Hematopoietic multipotent progenitor cell treated with erythropoietin and hydrocortisone succinate and interleukin-3 and kit ligand, for 8 days (in vitro differentiated cells): ENCODE results near the gene USP6.
"Not testable (repeated sequence)": the region's sequence is repeated elsewhere in the genome, so short reads cannot be mapped to it uniquely, and the experiment has no call there.

Source experiments
- DNase-seq: peaks from one replicate; pipeline ENCODE4 v3.0.0-alpha.2; 2015

USP6 gene

DNA sequence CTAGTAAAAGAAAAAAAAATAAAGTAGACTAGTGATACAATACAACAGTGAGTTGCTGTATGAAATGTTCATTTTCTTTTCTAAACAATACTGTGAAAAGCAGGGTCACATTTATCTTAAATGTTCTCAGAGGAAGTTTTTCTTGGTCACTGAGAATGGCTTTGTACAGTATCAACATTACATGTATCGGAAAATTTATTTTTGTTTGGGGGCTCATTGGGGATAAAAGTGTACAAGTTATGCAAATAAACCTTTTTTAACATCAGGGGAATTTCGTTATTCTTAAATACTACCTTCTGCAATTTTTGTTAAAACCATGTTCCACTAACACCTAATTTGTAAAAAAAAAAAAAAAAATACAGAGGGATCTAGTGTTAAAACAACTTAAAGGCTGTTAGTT, 84.5 kb downstream of the USP6 start:
- no peak for DNase-seq

DNA sequence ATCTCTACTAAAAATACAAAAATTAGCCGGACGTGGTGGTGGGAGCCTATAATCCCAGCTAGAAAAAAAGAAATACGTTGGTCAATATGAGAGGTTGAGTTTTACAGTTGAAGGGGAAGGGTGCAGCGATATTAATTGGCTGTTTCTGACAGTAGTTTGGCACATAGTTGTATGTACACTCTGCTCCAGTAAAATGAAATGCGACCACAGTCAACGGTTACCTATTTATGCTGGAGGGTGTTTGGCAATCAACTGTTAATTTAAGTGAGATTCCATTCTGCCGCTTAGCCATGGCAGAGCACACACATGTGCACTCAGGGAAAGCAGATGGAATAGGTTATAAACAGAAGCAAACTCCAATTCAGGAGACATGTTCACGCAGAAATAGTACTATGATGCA, 85.2 kb downstream of the USP6 start:
- DNase-seq = no peak

DNA sequence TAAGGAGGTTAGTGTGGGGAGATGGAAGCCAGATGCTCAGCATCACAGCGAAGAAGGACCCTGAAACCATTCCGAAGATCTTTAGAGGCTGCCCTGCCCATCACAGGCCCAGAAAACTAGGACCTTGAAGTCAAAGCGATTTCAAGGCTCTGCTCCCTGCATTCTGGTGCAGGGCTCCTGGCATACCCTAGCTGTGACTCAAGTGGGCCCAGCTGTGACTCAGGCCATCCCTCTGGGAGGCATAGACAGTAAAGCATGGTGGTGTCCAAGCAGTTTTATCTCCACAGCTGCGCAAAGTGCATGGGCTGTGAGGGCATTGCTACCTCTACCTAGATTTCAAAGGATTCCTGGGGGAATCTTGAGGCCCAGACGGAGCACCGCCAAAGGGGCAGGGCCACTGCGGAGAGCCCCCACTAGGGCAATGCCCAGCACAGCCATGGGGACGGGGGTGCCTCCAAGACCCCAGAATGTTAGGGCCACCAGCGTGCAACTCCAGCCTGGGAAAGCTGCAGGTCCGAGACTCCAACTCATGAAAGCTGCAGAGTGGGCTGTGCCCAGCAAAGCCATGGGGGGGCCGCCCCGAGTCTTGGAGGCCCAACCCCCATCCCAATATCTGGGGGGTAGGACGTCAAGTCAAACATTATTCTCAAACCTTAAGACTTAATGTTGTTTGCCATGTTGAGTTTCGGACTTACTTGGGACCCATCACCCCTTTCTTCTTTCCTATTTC, 87.5 kb downstream of the USP6 start:
- DNase-seq = no peak

DNA sequence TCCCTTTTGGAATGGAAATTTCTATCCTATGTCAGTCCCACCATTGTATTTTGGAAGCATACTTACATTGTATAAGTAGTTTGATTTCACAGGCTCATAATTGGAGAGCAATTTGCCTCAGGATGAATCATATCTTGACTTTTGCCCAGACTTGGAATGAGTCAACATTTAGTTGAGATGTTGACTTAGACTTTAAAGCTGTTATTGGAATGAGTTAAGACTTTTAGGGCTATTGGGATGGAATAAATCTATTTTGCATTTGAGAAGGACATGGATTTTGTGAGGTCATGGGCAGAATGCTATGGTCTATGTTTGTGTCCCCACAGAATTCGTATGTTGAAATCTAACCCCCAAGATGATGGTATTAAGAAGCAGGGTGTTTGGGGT, 88.1 kb downstream of the USP6 start:
- DNase-seq = no peak

DNA sequence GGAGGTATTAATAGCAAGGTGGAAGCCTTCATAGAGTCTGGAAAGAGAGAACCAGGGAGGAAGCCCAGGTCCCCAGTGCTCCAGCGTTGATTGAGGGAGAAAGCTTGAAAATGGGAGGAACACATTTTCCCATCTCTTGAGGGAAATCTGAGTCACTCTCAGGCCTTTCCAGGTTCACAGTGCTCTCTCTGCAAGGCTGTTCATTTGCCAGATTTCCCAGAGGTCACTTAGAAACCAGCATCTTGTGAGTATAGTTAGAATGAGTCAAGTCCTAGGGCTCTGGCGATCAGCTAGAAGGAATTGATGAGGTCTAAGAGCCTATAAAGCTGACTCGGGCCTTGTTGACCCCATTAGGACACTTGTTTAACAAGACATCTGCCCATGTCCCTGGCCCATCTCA, 93.6 kb downstream of the USP6 start:
- no peak for DNase-seq

DNA sequence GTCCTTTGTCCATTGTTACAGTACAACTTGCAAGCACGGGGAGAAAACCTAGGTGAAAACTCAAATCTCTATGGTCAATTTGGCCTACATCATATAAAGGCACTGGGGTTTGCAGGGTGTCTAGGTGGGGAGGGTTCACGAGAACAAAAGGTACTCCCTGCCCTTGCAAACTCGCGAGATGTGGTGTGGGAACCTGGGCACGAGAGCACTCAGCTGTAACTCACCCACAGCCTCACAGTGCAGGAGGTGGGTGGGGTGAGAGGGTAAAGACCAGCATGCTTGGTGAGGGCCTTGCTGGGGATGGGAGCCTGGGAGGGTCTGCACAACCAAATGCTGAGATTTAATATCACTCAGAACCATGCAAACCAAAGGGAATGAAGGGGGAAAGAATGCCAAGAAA, 94.3 kb downstream of the USP6 start:
- DNase-seq = no peak

DNA sequence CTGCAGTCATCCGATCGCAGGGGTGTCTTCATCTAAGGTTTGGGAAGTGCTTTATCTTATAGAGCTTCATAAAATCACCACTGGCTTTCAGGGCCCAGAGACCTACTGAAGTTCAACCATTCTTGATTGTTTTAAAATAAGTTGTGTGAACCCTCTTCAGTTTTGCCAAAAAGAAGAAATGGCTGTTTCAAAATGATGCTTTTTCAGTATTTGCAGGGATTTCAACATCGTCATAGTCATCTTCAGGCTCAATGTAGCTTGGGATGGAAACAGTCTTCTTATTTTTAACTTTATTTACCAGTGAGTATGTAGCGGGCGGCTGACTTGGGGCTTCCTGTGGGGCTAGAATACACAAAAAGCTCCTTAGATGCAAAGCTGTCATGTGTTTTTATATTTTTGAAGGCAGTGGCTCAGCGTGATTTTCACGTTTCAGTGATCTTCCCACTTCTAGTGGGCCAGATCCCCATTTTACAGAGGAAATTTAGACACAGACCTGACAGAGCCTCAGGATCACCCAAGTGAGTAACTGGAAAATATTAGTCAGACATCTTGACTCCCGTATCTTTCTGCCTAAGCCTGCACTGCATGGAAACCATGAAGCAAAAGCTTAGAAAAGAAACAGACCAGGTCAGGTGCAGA, 94.9 kb downstream of the USP6 start:
- no peak for DNase-seq

DNA sequence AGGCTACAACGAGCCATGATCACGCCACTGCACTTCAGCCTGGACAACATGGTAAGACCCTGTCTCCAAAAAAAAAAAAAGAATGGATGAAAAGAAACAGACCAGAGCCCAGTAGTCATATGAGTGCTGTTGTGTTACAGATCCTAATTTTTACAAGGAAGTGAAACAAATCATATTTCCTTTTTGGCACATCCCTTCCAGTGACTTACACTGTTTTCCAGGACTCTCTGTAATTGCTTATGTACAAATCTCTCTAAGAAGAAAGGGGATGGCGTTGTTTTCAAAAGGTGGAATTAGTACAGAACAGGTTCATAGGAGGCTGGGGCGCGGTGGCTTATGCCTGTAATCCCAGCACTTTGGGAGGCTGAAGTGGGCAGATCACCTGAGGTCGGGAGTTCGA, 95.6 kb downstream of the USP6 start:
- DNase-seq = no peak

DNA sequence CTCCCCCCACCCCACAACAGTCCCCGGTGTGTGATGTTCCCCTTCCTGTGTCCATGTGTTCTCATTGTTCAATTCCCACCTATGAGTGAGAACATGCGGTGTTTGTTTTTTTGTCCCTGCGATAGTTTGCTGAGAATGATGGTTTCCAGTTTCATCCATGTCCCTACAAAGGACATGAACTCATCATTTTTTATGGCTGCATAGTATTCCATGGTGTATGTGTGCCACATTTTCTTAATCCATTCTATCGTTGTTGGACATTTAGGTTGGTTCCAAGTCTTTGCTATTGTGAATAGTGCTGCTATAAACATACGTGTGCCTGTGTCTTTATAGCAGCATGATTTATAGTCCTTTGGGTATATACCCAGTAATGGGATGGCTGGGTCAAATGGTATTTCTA, 101.7 kb downstream of the USP6 start:
- not testable (repeated sequence) for DNase-seq

DNA sequence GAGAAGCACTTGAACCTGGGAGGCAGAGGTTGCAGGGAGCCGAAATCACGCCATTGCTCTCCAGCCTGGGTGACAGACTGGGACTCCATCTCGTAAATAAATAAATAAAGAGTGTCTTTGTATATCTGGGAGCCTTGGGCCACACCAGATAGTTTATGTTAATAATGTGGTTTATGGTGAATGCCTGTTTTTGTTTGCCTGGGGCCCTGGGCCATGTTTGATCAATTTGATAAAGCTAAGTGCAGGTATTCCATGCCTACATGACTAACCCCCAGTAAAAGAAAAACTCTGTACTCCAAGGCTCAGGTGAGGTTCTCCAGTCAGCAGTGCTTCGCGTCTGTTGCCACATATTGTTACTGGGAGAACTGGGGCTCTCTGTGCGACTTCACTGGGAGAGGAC, 103.7 kb downstream of the USP6 start:
- DNase-seq = no peak

DNA sequence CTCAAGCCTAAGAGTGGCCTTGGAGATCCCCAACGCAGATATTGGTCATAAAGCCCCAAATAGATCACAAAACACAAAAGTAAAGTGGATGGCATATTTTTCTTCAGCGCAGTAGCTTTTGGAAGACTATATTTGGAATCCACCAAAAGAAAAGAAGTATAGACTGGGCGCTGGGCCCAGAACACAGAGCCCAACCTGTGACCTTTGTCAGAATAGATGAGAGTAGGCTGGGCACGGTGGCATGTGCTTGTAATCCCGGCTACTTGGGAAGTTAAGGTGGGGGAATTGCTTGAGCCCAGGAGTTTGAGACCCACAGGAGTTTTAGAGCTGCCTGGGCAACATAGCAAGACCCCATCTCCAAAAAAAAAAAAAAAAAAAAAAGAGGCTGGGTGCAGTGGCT, 104.2 kb downstream of the USP6 start:
- no peak for DNase-seq

DNA sequence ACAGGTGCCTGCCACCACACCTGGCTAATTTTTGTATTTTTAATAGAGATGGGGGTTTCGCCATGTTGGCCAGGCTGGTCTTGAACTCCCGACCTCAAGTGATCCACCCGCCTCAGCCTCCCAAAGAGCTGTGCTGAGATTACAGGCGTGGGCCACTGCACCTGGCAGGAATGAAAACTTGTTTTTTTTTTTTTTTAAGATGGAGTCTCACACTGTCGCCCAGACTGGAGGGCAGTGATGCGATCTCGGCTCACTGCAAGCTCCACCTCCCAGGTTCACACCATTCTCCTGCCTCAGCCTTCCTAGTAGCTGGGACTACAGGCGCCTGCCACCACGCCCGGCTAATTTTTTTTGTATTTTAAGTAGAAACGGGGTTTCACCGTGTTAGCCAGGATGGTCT, 106.1 kb downstream of the USP6 start:
- DNase-seq = not testable (repeated sequence)
